HG03159 (cell line): Measurements from ENCODE around the gene DNASE1L1.

Source experiments
- ATAC-seq: cut with Tn5 transposase; IDR thresholded peaks from one replicate; pipeline ENCODE4 v1.9.1; 2021; ENCODE audit warnings: mild to moderate bottlenecking, moderate library complexity; ENCODE audit not compliant: unreplicated experiment

The DNASE1L1 gene

GRCh38 chrX:154436983-154437752, 28.1 kb upstream of the DNASE1L1 start, which contains the start of gene GDI1:
Gene GDI1, plus strand, starts transcription at chrX:154437154. Its CDS starts 101 bp downstream, at chrX:154437255.
- ATAC-seq = no peak

GRCh38 chrX:154436374-154436982, 27.4 kb upstream of the DNASE1L1 start:
- no peak for ATAC-seq

- ATAC-seq = no peak
These were observed 26.2 kb upstream of the DNASE1L1 start for GRCh38 chrX:154435171-154435733.

GRCh38 chrX:154434394-154435168, 25.5 kb upstream of the DNASE1L1 start:
- ATAC-seq = no peak

- no peak for ATAC-seq
These were observed 24.6 kb upstream of the DNASE1L1 start for GRCh38 chrX:154433605-154434004.

GRCh38 chrX:154432210-154432609, 23.2 kb upstream of the DNASE1L1 start:
- no peak for ATAC-seq

- ATAC-seq = no peak
These were observed 22.3 kb upstream of the DNASE1L1 start for GRCh38 chrX:154431341-154431740.

- no peak for ATAC-seq
These were observed 21.9 kb upstream of the DNASE1L1 start for GRCh38 chrX:154430916-154431315.

- no peak for ATAC-seq
These were observed 21.4 kb upstream of the DNASE1L1 start for GRCh38 chrX:154430479-154430878.

- no peak for ATAC-seq
These were observed 20.7 kb upstream of the DNASE1L1 start for GRCh38 chrX:154429711-154430110.

- peak; percentile 95 for ATAC-seq
These were observed 19.4 kb upstream of the DNASE1L1 start, which contains the start of gene ATP6AP1 for GRCh38 chrX:154428176-154429171. Gene ATP6AP1, plus strand, starts transcription at chrX:154428677. Its CDS starts 16 bp downstream, at chrX:154428693.

- no peak for ATAC-seq
These were observed 18.1 kb upstream of the DNASE1L1 start for GRCh38 chrX:154426916-154427770.

GRCh38 chrX:154420402-154420756, 11.3 kb upstream of the DNASE1L1 start:
- no peak for ATAC-seq

- no peak for ATAC-seq
These were observed 10.8 kb upstream of the DNASE1L1 start for GRCh38 chrX:154419688-154420401.

- no peak for ATAC-seq
These were observed 10.1 kb upstream of the DNASE1L1 start for GRCh38 chrX:154419189-154419588.

- ATAC-seq = no peak
These were observed 8.1 kb upstream of the DNASE1L1 start for GRCh38 chrX:154417157-154417556.

GRCh38 chrX:154413142-154413541, 4.1 kb upstream of the DNASE1L1 start:
- no peak for ATAC-seq

GRCh38 chrX:154412468-154412867, 3.4 kb upstream of the DNASE1L1 start:
- ATAC-seq = no peak

GRCh38 chrX:154411981-154412340, 2.9 kb upstream of the DNASE1L1 start:
- ATAC-seq = no peak
